HUES64 (cell line): Measurements from ENCODE around the gene EIF2S1.

Experiments
- H3K27ac ChIP-seq: 2 replicates; pipeline ENCODE4 v1.7.0; 2013; ENCODE audit warnings: low read depth, low read length, inconsistent platforms
- H3K27me3 ChIP-seq: 2 replicates; pipeline ENCODE4 v1.6.1; 2013; ENCODE audit warnings: mild to moderate bottlenecking, low read length; ENCODE audit not compliant: insufficient read depth
- H3K36me3 ChIP-seq: 2 replicates; pipeline ENCODE4 v1.6.1; 2013; ENCODE audit warnings: mild to moderate bottlenecking, low read length; ENCODE audit not compliant: insufficient read depth
- H3K4me1 ChIP-seq: 2 replicates; pipeline ENCODE4 v1.6.1; 2013; ENCODE audit warnings: mild to moderate bottlenecking, low read length, moderate library complexity; ENCODE audit not compliant: insufficient read depth
- H3K4me3 ChIP-seq: 2 replicates; pipeline ENCODE4 v1.5.1; 2013; ENCODE audit warnings: mild to moderate bottlenecking, low read length, moderate library complexity
- H3K9ac ChIP-seq: 2 replicates; pipeline ENCODE4 v1.6.1; 2013; ENCODE audit warnings: mild to moderate bottlenecking, low read depth, low read length
- H3K9me3 ChIP-seq: 2 replicates; pipeline ENCODE4 v1.6.1; 2013; ENCODE audit warnings: low read depth, low read length; ENCODE audit not compliant: insufficient read depth
- WGBS: fragments of 150-250, 120-280 bp; methylation state at CpG from one replicate; pipeline ENCODE4 v1.1.7; 2013; ENCODE audit warnings: missing lambda C conversion rate; 5-methylcytosine and 5-hydroxymethylcytosine counted together

The EIF2S1 gene

GRCh38 chr14:67425608-67426007 is 65.5 kb downstream of the EIF2S1 start:
- H3K36me3 ChIP-seq, result no peaks in the 10 kb centered on the region
- H3K9me3 ChIP-seq, result no peaks in the 10 kb centered on the region
- H3K9ac ChIP-seq, result no peak overlapping the region
- H3K4me3 ChIP-seq, result no peak overlapping the region
- H3K27me3 ChIP-seq, result no peaks in the 10 kb centered on the region
- H3K4me1 ChIP-seq, result no peaks in the 10 kb centered on the region; the same call in 1 of the 2 replicates
- WGBS, result 91% methylated on average over 4 of the region's 4 CpGs
- H3K27ac ChIP-seq, result no peak overlapping the region

- Histone ChIP-seq H3K9me3 (no peaks in the 10 kb centered on the region), H3K27ac (no peak overlapping the region), H3K9ac (no peak overlapping the region), H3K4me3 (no peak overlapping the region), H3K36me3 (no peaks in the 10 kb centered on the region), H3K27me3 (no peaks in the 10 kb centered on the region), H3K4me1 (no peaks in the 10 kb centered on the region; the same call in 1 of the 2 replicates)
- WGBS, result 91% methylated on average over 8 of the region's 8 CpGs
Measured at GRCh38 chr14:67426161-67426560, 66.0 kb downstream of the EIF2S1 start.

- no peaks in the 10 kb centered on the region; the same call in 1 of the 2 replicates for H3K4me1 ChIP-seq
- no peaks in the 10 kb centered on the region for H3K27me3 ChIP-seq
- no peak overlapping the region for H3K9ac ChIP-seq
- no peaks in the 10 kb centered on the region for H3K36me3 ChIP-seq
- WGBS, result 38% methylated on average over 30 of the region's 30 CpGs
- no peaks in the 10 kb centered on the region for H3K9me3 ChIP-seq
- H3K27ac ChIP-seq, result no peak overlapping the region
- no peak overlapping the region for H3K4me3 ChIP-seq
Measured at GRCh38 chr14:67426983-67427606, 67.0 kb downstream of the EIF2S1 start.

GRCh38 chr14:67428501-67429031 is 68.4 kb downstream of the EIF2S1 start:
- H3K4me3 ChIP-seq, result no peak overlapping the region
- no peaks in the 10 kb centered on the region for H3K36me3 ChIP-seq
- peaks cover 5% of the 10 kb centered on the region; the same call in 1 of the 2 replicates for H3K4me1 ChIP-seq
- H3K27me3 ChIP-seq, result no peaks in the 10 kb centered on the region
- no peak overlapping the region for H3K27ac ChIP-seq
- no peak overlapping the region for H3K9ac ChIP-seq
- WGBS, result 73% methylated on average over 7 of the region's 7 CpGs
- H3K9me3 ChIP-seq, result no peaks in the 10 kb centered on the region

GRCh38 chr14:67429510-67430205 is 69.5 kb downstream of the EIF2S1 start:
- Histone ChIP-seq H3K36me3 (no peaks in the 10 kb centered on the region), H3K27ac (no peak overlapping the region), H3K4me3 (no peak overlapping the region), H3K9ac (no peak overlapping the region), H3K9me3 (no peaks in the 10 kb centered on the region), H3K27me3 (no peaks in the 10 kb centered on the region), H3K4me1 (peaks cover 5% of the 10 kb centered on the region; the same call in 1 of the 2 replicates)
- WGBS, result 93% methylated on average over 9 of the region's 9 CpGs

- no peak overlapping the region for H3K27ac ChIP-seq
- 90% methylated on average over 7 of the region's 7 CpGs for WGBS
- no peak overlapping the region for H3K4me3 ChIP-seq
- peaks cover 5% of the 10 kb centered on the region; the same call in 1 of the 2 replicates for H3K4me1 ChIP-seq
- H3K9me3 ChIP-seq, result no peaks in the 10 kb centered on the region
- H3K9ac ChIP-seq, result no peak overlapping the region
- no peaks in the 10 kb centered on the region for H3K27me3 ChIP-seq
- no peaks in the 10 kb centered on the region for H3K36me3 ChIP-seq
Measured at GRCh38 chr14:67432050-67432564, 72.0 kb downstream of the EIF2S1 start.

GRCh38 chr14:67435603-67436002 is 75.5 kb downstream of the EIF2S1 start:
- H3K27ac ChIP-seq, result no peak overlapping the region
- no peaks in the 10 kb centered on the region for H3K27me3 ChIP-seq
- H3K4me3 ChIP-seq, result no peak overlapping the region
- no peak overlapping the region for H3K9ac ChIP-seq
- 0 out of 2 replicates have a peak, but pooled peaks cover 5% of the 10 kb centered on the region for H3K4me1 ChIP-seq
- no peaks in the 10 kb centered on the region for H3K36me3 ChIP-seq
- WGBS, result 88% methylated on average over 5 of the region's 5 CpGs
- no peaks in the 10 kb centered on the region for H3K9me3 ChIP-seq
